IPS-20b (cell line): Measurements from ENCODE around the gene RARG.

Experiments used
- H3K27ac ChIP-seq: one replicate; pipeline ENCODE4 v1.5.1; 2013; ENCODE audit warnings: low read length
- H3K27me3 ChIP-seq: 2 replicates; pipeline ENCODE4 v1.6.1; 2013; ENCODE audit warnings: mild to moderate bottlenecking, low read length, inconsistent platforms; ENCODE audit not compliant: insufficient read depth
- H3K36me3 ChIP-seq: 2 replicates; pipeline ENCODE4 v1.6.1; 2013; ENCODE audit warnings: low read depth, mild to moderate bottlenecking, inconsistent platforms, low read length, moderate library complexity; ENCODE audit not compliant: insufficient read depth
- H3K4me1 ChIP-seq: 2 replicates; pipeline ENCODE4 v1.6.1; 2013; ENCODE audit warnings: mild to moderate bottlenecking, control low read depth, inconsistent platforms, low read length, moderate library complexity; ENCODE audit not compliant: insufficient read depth
- H3K4me3 ChIP-seq: 2 replicates; pipeline ENCODE4 v1.5.1; 2013; ENCODE audit warnings: mild to moderate bottlenecking, low read length, inconsistent platforms
- H3K9ac ChIP-seq: 2 replicates; pipeline ENCODE4 v1.6.1; 2013; ENCODE audit warnings: low read depth, mild to moderate bottlenecking, inconsistent platforms, low read length, moderate library complexity
- H3K9me3 ChIP-seq: 2 replicates; pipeline ENCODE4 v1.6.1; 2013; ENCODE audit warnings: mild to moderate bottlenecking, low read depth, low read length, inconsistent platforms; ENCODE audit not compliant: insufficient read depth

The RARG gene

GRCh38 chr12:53220694-53221202, 11.3 kb downstream of the RARG start:
- Histone ChIP-seq H3K27ac (no peak overlapping the region), H3K4me1 (peaks cover 57% of the 10 kb centered on the region), H3K9ac (peak overlapping the region; percentile 77; the same call in 1 of the 2 replicates), H3K9me3 (no peaks in the 10 kb centered on the region), H3K27me3 (peaks cover 42% of the 10 kb centered on the region), H3K36me3 (no peaks in the 10 kb centered on the region), H3K4me3 (peak overlapping the region; percentile 84)

DNA sequence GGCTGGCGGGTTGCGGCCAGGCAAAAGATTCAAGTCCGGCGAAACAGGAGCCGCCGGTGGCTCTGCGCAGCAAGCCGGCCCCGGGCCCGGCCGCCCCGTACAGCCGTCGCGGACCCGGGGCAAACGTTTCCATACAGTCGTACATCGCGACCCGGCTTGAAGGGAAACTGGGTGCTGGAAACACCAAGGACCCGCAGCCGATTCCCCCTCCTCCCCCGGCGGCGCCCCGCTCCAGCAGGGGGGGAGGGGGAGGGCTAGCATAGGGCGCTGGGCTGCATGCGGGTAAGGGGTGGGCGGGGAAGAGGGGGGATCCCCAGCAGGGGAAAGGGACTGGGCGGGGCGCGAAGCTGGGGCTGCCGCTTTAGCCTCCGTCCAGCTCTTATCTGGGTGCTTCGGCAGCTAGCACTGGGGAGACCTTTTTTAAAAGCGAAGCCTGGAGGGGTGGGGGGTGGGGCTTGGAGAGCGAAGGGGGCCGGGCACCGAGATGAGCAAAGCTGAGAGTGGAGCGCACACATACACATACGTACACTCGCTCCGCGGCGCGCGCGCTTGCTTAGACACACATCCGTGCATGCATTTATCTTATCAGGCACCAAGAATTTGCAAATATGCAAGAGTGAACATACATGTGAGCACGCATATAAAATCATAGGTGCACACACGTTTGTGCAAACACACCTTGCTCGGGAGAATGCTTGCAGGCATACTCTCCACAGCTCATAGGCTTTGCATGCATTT, 11.9 kb downstream of the RARG start:
- H3K4me3 ChIP-seq = peak overlapping the region; percentile 71
- peak overlapping the region; percentile 71; the same call in 1 of the 2 replicates for H3K9ac ChIP-seq
- H3K4me1 ChIP-seq = peaks cover 57% of the 10 kb centered on the region
- no peaks in the 10 kb centered on the region for H3K9me3 ChIP-seq
- H3K27ac ChIP-seq = no peak overlapping the region
- peaks cover 42% of the 10 kb centered on the region for H3K27me3 ChIP-seq
- H3K36me3 ChIP-seq = peaks cover 5% of the 10 kb centered on the region

GRCh38 chr12:53219292-53219955, 12.6 kb downstream of the RARG start:
- H3K4me1 ChIP-seq = peaks cover 59% of the 10 kb centered on the region
- peaks cover 42% of the 10 kb centered on the region for H3K27me3 ChIP-seq
- peak overlapping the region; percentile 71 for H3K4me3 ChIP-seq
- no peaks in the 10 kb centered on the region for H3K9me3 ChIP-seq
- H3K9ac ChIP-seq = peak overlapping the region; percentile 71; the same call in 1 of the 2 replicates
- no peak overlapping the region for H3K27ac ChIP-seq
- H3K36me3 ChIP-seq = peaks cover 11% of the 10 kb centered on the region

GRCh38 chr12:53218551-53219291, 13.3 kb downstream of the RARG start:
- Histone ChIP-seq H3K9ac (peak overlapping the region; percentile 71; the same call in 1 of the 2 replicates), H3K4me1 (peaks cover 59% of the 10 kb centered on the region), H3K27me3 (peaks cover 36% of the 10 kb centered on the region), H3K27ac (no peak overlapping the region), H3K9me3 (no peaks in the 10 kb centered on the region), H3K4me3 (peak overlapping the region; percentile 71), H3K36me3 (peaks cover 18% of the 10 kb centered on the region)

GRCh38 chr12:53217931-53218307, 14.1 kb downstream of the RARG start:
- peaks cover 56% of the 10 kb centered on the region for H3K4me1 ChIP-seq

DNA sequence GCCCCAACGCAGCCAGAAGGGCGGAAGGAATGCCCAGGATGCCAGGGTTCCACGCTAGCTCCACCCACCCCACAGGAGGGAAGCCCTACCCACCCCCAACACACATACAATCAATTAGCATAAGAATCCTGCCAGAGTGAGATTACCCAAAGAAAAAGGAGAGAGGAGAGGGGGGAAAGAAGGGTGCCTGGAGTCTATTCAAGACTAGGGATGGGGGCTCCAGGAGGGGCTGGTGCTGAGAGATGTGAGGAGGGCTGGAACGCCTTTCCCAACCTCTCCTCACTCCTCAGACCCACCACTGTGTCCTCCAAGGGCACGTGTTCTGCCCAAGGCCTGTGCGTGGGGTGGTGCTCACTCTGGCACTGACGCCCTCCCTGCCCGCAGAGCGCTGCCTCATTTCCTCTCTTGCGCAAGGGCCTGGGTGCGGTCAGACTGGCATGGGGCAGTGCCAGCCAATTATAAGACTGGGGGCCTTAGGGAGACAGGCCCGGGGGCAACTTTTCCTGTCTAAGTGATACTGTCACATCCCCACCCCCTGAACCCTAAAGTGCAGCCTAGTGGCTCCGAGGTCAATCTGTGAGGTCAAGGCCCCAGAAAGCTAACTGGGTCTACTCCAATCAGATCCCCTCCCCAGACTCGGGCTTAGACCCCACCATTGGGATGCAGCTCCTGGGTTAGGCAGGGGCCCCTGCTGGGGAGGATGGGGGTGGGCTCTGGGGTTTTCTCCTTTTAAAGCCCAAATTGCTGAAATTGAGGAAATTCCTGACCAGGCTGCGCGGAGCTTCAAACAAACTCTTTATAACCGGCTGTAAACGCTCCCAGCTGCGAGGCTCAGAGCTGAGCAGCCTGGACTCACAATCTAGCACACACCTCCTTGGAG, 14.7 kb downstream of the RARG start:
- Histone ChIP-seq H3K36me3 (peaks cover 30% of the 10 kb centered on the region), H3K9ac (peak overlapping the region; percentile 61; the same call in 1 of the 2 replicates), H3K9me3 (no peaks in the 10 kb centered on the region), H3K4me3 (peak overlapping the region; percentile 71), H3K27me3 (peaks cover 32% of the 10 kb centered on the region), H3K27ac (peak overlapping the region; percentile 73), H3K4me1 (peaks cover 50% of the 10 kb centered on the region)

More at GRCh38 chr12:53217931-53218307, 14.1 kb downstream of the RARG start:
- Histone ChIP-seq H3K36me3 (peaks cover 23% of the 10 kb centered on the region), H3K4me3 (peak overlapping the region; percentile 71), H3K27me3 (peaks cover 32% of the 10 kb centered on the region), H3K9ac (peak overlapping the region; percentile 61; the same call in 1 of the 2 replicates), H3K27ac (peak overlapping the region; percentile 73), H3K9me3 (no peaks in the 10 kb centered on the region)

DNA sequence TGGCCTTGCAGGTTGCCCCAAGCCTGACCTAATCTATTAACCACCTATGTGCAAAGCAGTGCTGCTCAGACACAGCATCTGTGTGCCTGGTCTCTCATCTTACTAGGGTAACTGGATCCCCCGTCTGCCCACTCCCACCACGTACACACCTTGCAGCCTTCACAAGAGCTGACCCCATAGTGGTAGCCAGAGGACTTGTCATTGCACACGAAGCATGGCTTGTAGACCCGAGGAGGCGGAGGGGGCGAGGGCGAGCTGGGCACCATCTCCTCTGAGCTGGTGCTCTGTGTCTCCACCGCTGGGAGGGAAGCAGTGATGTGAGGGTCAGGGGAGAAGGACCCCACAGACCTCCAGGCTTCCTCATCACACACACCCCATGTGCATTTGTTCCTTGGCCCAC, 16.5 kb downstream of the RARG start:
- Histone ChIP-seq H3K27ac (no peak overlapping the region), H3K4me1 (peaks cover 48% of the 10 kb centered on the region), H3K36me3 (peaks cover 48% of the 10 kb centered on the region), H3K9ac (no peak overlapping the region), H3K9me3 (no peaks in the 10 kb centered on the region), H3K27me3 (peaks cover 31% of the 10 kb centered on the region), H3K4me3 (no peak overlapping the region)

- H3K27ac ChIP-seq = no peak overlapping the region
- H3K9me3 ChIP-seq = no peaks in the 10 kb centered on the region
- H3K27me3 ChIP-seq = peaks cover 26% of the 10 kb centered on the region
- no peak overlapping the region for H3K4me3 ChIP-seq
- H3K9ac ChIP-seq = no peak overlapping the region
- peaks cover 48% of the 10 kb centered on the region for H3K4me1 ChIP-seq
- peaks cover 53% of the 10 kb centered on the region for H3K36me3 ChIP-seq
Measured at GRCh38 chr12:53214687-53215455, 17.1 kb downstream of the RARG start.

- Histone ChIP-seq H3K27ac (no peak overlapping the region), H3K4me1 (peaks cover 45% of the 10 kb centered on the region), H3K36me3 (peaks cover 53% of the 10 kb centered on the region), H3K4me3 (no peak overlapping the region), H3K9me3 (no peaks in the 10 kb centered on the region), H3K27me3 (peaks cover 20% of the 10 kb centered on the region), H3K9ac (no peak overlapping the region)
Measured at GRCh38 chr12:53214221-53214620, 17.8 kb downstream of the RARG start.

DNA sequence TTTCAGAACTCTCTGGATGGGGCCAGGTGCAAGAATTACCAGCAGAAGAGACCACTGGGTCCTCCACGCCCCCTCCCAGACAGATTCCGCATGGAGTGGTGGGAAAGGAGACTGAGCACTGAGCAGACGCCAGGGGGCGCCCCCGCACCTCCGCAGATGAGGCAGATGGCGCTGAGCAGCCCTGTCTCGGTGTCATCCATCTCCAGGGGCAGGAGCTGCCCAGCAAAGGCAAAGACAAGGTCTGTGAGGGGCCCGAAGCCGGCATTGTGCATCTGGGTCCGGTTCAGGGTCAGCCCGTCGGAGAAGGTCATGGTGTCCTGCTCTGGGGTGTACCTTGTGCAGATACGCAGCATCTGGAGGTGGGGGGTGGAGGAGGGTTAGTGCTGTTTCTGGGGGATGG, 18.7 kb downstream of the RARG start:
- Histone ChIP-seq H3K9ac (no peak overlapping the region; the same call in 1 of the 2 replicates), H3K36me3 (peaks cover 53% of the 10 kb centered on the region), H3K4me3 (no peak overlapping the region), H3K27ac (no peak overlapping the region), H3K4me1 (peaks cover 43% of the 10 kb centered on the region), H3K27me3 (peaks cover 12% of the 10 kb centered on the region), H3K9me3 (no peaks in the 10 kb centered on the region)
